MM.1S (cell line): ENCODE results near the gene CLEC4C.
"Not testable (repeated sequence)": the region's sequence is repeated elsewhere in the genome, so short reads cannot be mapped to it uniquely, and the experiment has no call there.

Experiments
- CTCF ChIP-seq: fragments of 300-600 bp; sonication (generic); IDR thresholded peaks from 2 replicates; pipeline ENCODE4 v1.5.1; 2016; ENCODE audit warnings: antibody characterized with exemption, low read length, mixed read lengths
- EZH2 ChIP-seq: fragments of 300-600 bp; sonication (generic); optimal IDR thresholded peaks from 2 replicates; pipeline ENCODE3; 2017; ENCODE audit warnings: low read depth, mild to moderate bottlenecking, antibody characterized with exemption, low read length, mixed read lengths
- EZH2phosphoT487 ChIP-seq: fragments of 300-600 bp; sonication (generic); IDR thresholded peaks from 2 replicates; pipeline ENCODE4 v1.6.1; 2018; ENCODE audit warnings: antibody characterized with exemption, low read length

GRCh38 chr12:7783433-7783832 is 36.3 kb upstream of the CLEC4C start:
- TF ChIP-seq EZH2, CTCF, EZH2phosphoT487: not testable (repeated sequence)
